IMR-90 (cell line): ENCODE results near the gene S100A4.

ENCODE experiments used
- BHLHE40 ChIP-seq: fragments of 150-350 bp; IDR thresholded peaks from 2 replicates; pipeline ENCODE4 v1.6.1; 2016; ENCODE audit warnings: mild to moderate bottlenecking, low read depth, low read length
- CEBPB ChIP-seq: IDR thresholded peaks from 2 replicates; pipeline ENCODE4 v1.6.1; 2012; ENCODE audit warnings: low read depth, low read length, improper control_type of control experiment
- CTCF ChIP-seq: conservative IDR thresholded peaks from 2 replicates; pipeline ENCODE4 v1.5.1; 2012; ENCODE audit warnings: mild to moderate bottlenecking, low read depth, low read length, improper control_type of control experiment
- MAFK ChIP-seq: IDR thresholded peaks from 2 replicates; pipeline ENCODE4 v1.6.1; 2012; ENCODE audit warnings: low read depth, low read length, improper control_type of control experiment
- MAZ ChIP-seq: IDR thresholded peaks from 2 replicates; pipeline ENCODE4 v1.6.1; 2012; ENCODE audit warnings: low read depth, mild to moderate bottlenecking, low read length, improper control_type of control experiment, moderate library complexity, borderline replicate concordance
- POLR2A ChIP-seq: IDR thresholded peaks from 2 replicates; pipeline ENCODE4 v1.6.1; 2012; ENCODE audit warnings: mild to moderate bottlenecking, low read depth, low read length
- RAD21 ChIP-seq: IDR thresholded peaks from 2 replicates; pipeline ENCODE4 v1.6.1; 2012; ENCODE audit warnings: low read length, improper control_type of control experiment

GRCh38 chr1:153534925-153535241 lies 10.7 kb downstream of the S100A4 start:
- TF ChIP-seq MAFK (no peak), RAD21 (no peak), CTCF (no peak), BHLHE40 (no peak), CEBPB (no peak), POLR2A (no peak), MAZ (no peak)
